Breast epithelium (tissue), 4 donors: ENCODE measurements around the gene ALDH1A1. TPM values are rescaled to one million over a fixed set of nuclear protein-coding genes. Genes with fewer than 3 reads are reported as not detected.

Experiments
- DNase-seq, 2 donors: peaks; one replicate each; pipeline ENCODE4 v3.0.0-alpha.2; 2019; ENCODE audit warnings: low spot score in 2 of 2
- H3K27ac ChIP-seq, 2 donors: fragments of 200-600 bp; sonication (generic) in 1 of 2; one replicate each; pipeline ENCODE4 v1.5.1; 2016 to 2019; ENCODE audit warnings: mild to moderate bottlenecking in 1 of 2
- H3K27me3 ChIP-seq, 2 donors: fragments of 200-600 bp; sonication (generic) in 1 of 2; one replicate each; pipeline versions ENCODE4 v1.5.1 to v1.6.0; 2017 to 2019; ENCODE audit warnings: control low read depth in 1 of 2, mild to moderate bottlenecking in 1 of 2
- H3K36me3 ChIP-seq: fragments of 200-600 bp; one replicate; pipeline ENCODE4 v1.5.1; 2019
- H3K4me1 ChIP-seq, 2 donors: fragments of 200-600 bp; sonication (generic); one replicate each; pipeline ENCODE4 v1.5.1; 2016 to 2019; ENCODE audit warnings: control low read depth in 1 of 2
- H3K4me3 ChIP-seq, 3 donors: fragments of 200-600 bp; sonication (generic); 1 replicate in 2 of 3; 2 replicates in 1 of 3; pipeline ENCODE4 v1.5.1; 2016 to 2019; ENCODE audit warnings: mild to moderate bottlenecking in 3 of 3, moderate library complexity in 2 of 3
- H3K9me3 ChIP-seq, 2 donors: fragments of 200-600 bp; sonication (generic) in 1 of 2; one replicate each; pipeline ENCODE4 v1.5.1; 2016 to 2019; ENCODE audit warnings: control low read depth in 1 of 2
- CTCF ChIP-seq, 3 donors: fragments of 450-650 bp; IDR thresholded peaks; one replicate each; pipeline ENCODE4 v1.5.1; 2016 to 2017; ENCODE audit warnings: antibody characterized with exemption in 3 of 3, mild to moderate bottlenecking in 3 of 3, moderate library complexity in 3 of 3
- POLR2A ChIP-seq: fragments of 450-650 bp; IDR thresholded peaks from one replicate; pipeline ENCODE4 v1.6.1; 2016; ENCODE audit warnings: antibody characterized with exemption, mild to moderate bottlenecking, moderate library complexity
- POLR2AphosphoS5 ChIP-seq, 3 donors: sonication (generic); formaldehyde crosslinking; IDR thresholded peaks; one replicate each; pipeline ENCODE4 v1.6.1; 2017; ENCODE audit warnings: antibody characterized with exemption in 3 of 3
- intact Hi-C: fragments of 100-400 bp; cut with DNase I; formaldehyde crosslinking; loops from one replicate; pipeline ENCODE4 v1.15.1; 2023; ENCODE audit warnings: low total_unique reads
- total RNA-seq, 3 donors: library from RNA; depleted of rRNA; stranded (reverse); fragments of >200 nt; gene quantifications; one replicate each; pipeline ENCODE4 v1.1.0, GENCODE V29; 2016

The ALDH1A1 gene
- total RNA-seq, 3 donors from 2014 or later, result 67.2 to 233 (median 80.1) TPM

- H3K9me3 ChIP-seq, result no peaks in the 10 kb centered on the region
- no peak overlapping the region for H3K27ac ChIP-seq
- TF ChIP-seq POLR2A (no peak), POLR2AphosphoS5 (IDR thresholded peaks at IDR 0.05) (no peak), CTCF (IDR thresholded peaks at IDR 0.05) (no peak)
- no peak for DNase-seq
- H3K36me3 ChIP-seq, result no peaks in the 10 kb centered on the region
- no peaks in the 10 kb centered on the region for H3K4me1 ChIP-seq
- intact Hi-C loops, result no loop called here
- no peaks in the 10 kb centered on the region for H3K27me3 ChIP-seq
- no peak overlapping the region for H3K4me3 ChIP-seq
These were observed 20.2 kb downstream of the ALDH1A1 start for GRCh38 chr9:72932619-72933018.

- H3K4me3 ChIP-seq, result no peak overlapping the region
- H3K27ac ChIP-seq, result no peak overlapping the region
- no peak for DNase-seq
- H3K4me1 ChIP-seq, result no peaks in the 10 kb centered on the region
- intact Hi-C loops, result no loop called here
- H3K36me3 ChIP-seq, result no peaks in the 10 kb centered on the region
- H3K27me3 ChIP-seq, result no peaks in the 10 kb centered on the region
- TF ChIP-seq CTCF (IDR thresholded peaks at IDR 0.05) (no peak), POLR2A (no peak), POLR2AphosphoS5 (IDR thresholded peaks at IDR 0.05) (no peak)
- no peaks in the 10 kb centered on the region for H3K9me3 ChIP-seq
These were observed 21.0 kb downstream of the ALDH1A1 start for GRCh38 chr9:72931897-72932296.

GRCh38 chr9:72931437-72931836 lies 21.4 kb downstream of the ALDH1A1 start:
- TF ChIP-seq POLR2AphosphoS5 (IDR thresholded peaks at IDR 0.05) (no peak), POLR2A (no peak), CTCF (IDR thresholded peaks at IDR 0.05) (no peak)
- no peak overlapping the region for H3K4me3 ChIP-seq
- intact Hi-C loops, result no loop called here
- no peaks in the 10 kb centered on the region for H3K9me3 ChIP-seq
- no peak for DNase-seq
- H3K27ac ChIP-seq, result no peak overlapping the region
- H3K27me3 ChIP-seq, result no peaks in the 10 kb centered on the region
- no peaks in the 10 kb centered on the region for H3K4me1 ChIP-seq
- no peaks in the 10 kb centered on the region for H3K36me3 ChIP-seq

GRCh38 chr9:72930828-72931227 lies 22.0 kb downstream of the ALDH1A1 start:
- DNase-seq, result no peak
- no peak overlapping the region for H3K27ac ChIP-seq

GRCh38 chr9:72929542-72929941 lies 23.3 kb downstream of the ALDH1A1 start:
- Histone ChIP-seq H3K36me3 (no peaks in the 10 kb centered on the region), H3K27ac (no peak overlapping the region), H3K4me1 (no peaks in the 10 kb centered on the region), H3K27me3 (no peaks in the 10 kb centered on the region), H3K4me3 (no peak overlapping the region), H3K9me3 (no peaks in the 10 kb centered on the region)
- TF ChIP-seq POLR2AphosphoS5 (IDR thresholded peaks at IDR 0.05) (no peak), POLR2A (no peak), CTCF (IDR thresholded peaks at IDR 0.05) (no peak)
- no peak for DNase-seq
- intact Hi-C loops, result no loop called here

More at GRCh38 chr9:72930828-72931227, 22.0 kb downstream of the ALDH1A1 start:
- intact Hi-C loops, result no loop called here
- Histone ChIP-seq H3K36me3 (no peaks in the 10 kb centered on the region), H3K9me3 (no peaks in the 10 kb centered on the region), H3K27me3 (no peaks in the 10 kb centered on the region), H3K4me1 (no peaks in the 10 kb centered on the region), H3K4me3 (no peak overlapping the region)
- no peak for TF ChIP-seq POLR2A
- no peak for TF ChIP-seq POLR2AphosphoS5 (IDR thresholded peaks at IDR 0.05)
- TF ChIP-seq CTCF (IDR thresholded peaks at IDR 0.05), result no peak
